ENCODE data around the gene RIMS3.

The RIMS3 gene

GRCh38 chr1:40599926-40600325 lies 65.6 kb downstream of the RIMS3 start:
- TF ChIP-seq ZNF384 (IDR thresholded peaks at IDR 0.05) (no peak), FOXM1 (IDR thresholded peaks at IDR 0.05; ENCODE audit: borderline replicate concordance) (no peak), FOXA1 (IDR thresholded peaks at IDR 0.05) (no peak), FOXK2 (IDR thresholded peaks at IDR 0.05) (no peak), ELF4 (IDR thresholded peaks at IDR 0.05) (no peak), SUZ12 (IDR thresholded peaks at IDR 0.05) (no peak), HDGF (IDR thresholded peaks at IDR 0.05; ENCODE audit: borderline replicate concordance) (no peak), NFRKB (IDR thresholded peaks at IDR 0.05) (no peak), TARDBP (IDR thresholded peaks at IDR 0.05) (no peak), L3MBTL2 (conservative IDR thresholded peaks at IDR 0.05) (no peak), CTBP1 (IDR thresholded peaks at IDR 0.05; ENCODE audit: borderline replicate concordance) (no peak), BHLHE40 (IDR thresholded peaks at IDR 0.05; ENCODE audit: borderline replicate concordance) (no peak), LEF1 (IDR thresholded peaks at IDR 0.05; ENCODE audit: borderline replicate concordance) (no peak), ARNT (IDR thresholded peaks at IDR 0.05) (no peak), SP1 (IDR thresholded peaks at IDR 0.05) (no peak)
- TF ChIP-seq, protein P1, sequence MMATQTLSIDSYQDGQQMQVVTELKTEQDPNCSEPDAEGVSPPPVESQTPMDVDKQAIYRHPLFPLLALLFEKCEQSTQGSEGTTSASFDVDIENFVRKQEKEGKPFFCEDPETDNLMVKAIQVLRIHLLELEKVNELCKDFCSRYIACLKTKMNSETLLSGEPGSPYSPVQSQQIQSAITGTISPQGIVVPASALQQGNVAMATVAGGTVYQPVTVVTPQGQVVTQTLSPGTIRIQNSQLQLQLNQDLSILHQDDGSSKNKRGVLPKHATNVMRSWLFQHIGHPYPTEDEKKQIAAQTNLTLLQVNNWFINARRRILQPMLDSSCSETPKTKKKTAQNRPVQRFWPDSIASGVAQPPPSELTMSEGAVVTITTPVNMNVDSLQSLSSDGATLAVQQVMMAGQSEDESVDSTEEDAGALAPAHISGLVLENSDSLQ (IDR thresholded peaks at IDR 0.05) = no peak
- CTCF ChIA-PET = interaction anchor here (1.1 kb wide), 1 partner anchor 248 kb away, joined by 3 read pairs; no protein-coding TSS in a partner anchor
- POLR2A ChIA-PET = no interaction called here
- DNase-seq (ENCODE audit: extremely low spot score) = no peak

DNA sequence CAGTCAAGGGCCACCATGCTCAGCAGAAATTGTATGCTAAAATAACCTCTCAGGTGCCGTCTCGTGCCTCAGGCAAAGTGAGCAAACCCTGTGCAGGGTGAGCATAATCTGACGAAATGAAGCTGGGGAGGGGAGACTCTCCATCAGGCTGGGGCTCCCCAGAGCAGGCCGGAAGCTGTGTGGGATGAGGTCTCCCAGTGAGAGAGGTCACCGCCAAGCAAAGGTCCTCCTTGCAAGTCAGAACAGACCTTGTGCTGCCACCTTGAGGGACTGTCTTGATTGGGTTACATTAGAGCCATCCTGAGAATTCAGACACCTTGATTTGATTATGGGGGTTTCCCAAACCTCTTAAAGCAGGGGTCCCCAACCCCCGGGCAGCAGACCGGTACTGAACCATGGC lies 69.9 kb downstream of the RIMS3 start:
- CTCF ChIA-PET = no interaction called here
- DNase-seq (ENCODE audit: extremely low spot score) = no peak
- POLR2A ChIA-PET = no interaction called here
- no peak for TF ChIP-seq FOXM1 (IDR thresholded peaks at IDR 0.05; ENCODE audit: borderline replicate concordance)
- no peak for TF ChIP-seq ARNT (IDR thresholded peaks at IDR 0.05)
- TF ChIP-seq ZNF384 (IDR thresholded peaks at IDR 0.05) = no peak
- no peak for TF ChIP-seq HDGF (IDR thresholded peaks at IDR 0.05; ENCODE audit: borderline replicate concordance)
- no peak for TF ChIP-seq FOXK2 (IDR thresholded peaks at IDR 0.05)
- TF ChIP-seq NFRKB (IDR thresholded peaks at IDR 0.05) = no peak

- no peak for DNase-seq (ENCODE audit: extremely low spot score)
- TF ChIP-seq ELF4 (IDR thresholded peaks at IDR 0.05) (no peak), ARNT (IDR thresholded peaks at IDR 0.05) (no peak), LEF1 (IDR thresholded peaks at IDR 0.05; ENCODE audit: borderline replicate concordance) (no peak), SP1 (IDR thresholded peaks at IDR 0.05) (no peak), CTBP1 (IDR thresholded peaks at IDR 0.05; ENCODE audit: borderline replicate concordance) (no peak), HDGF (IDR thresholded peaks at IDR 0.05; ENCODE audit: borderline replicate concordance) (no peak), BHLHE40 (IDR thresholded peaks at IDR 0.05; ENCODE audit: borderline replicate concordance) (no peak)
- POLR2A ChIA-PET = interaction anchor here (1.1 kb wide), 1 partner anchor 97 kb away, joined by 3 read pairs; the partner anchor contains the start of gene NFYC
- CTCF ChIA-PET = interaction anchor here (0.8 kb wide), 1 partner anchor 450 kb away, joined by 3 read pairs; no protein-coding TSS in a partner anchor
Observed at GRCh38 chr1:40594187-40594531, 71.3 kb downstream of the RIMS3 start.

- TF ChIP-seq ZNF384 (IDR thresholded peaks at IDR 0.05) = no peak
- no peak for TF ChIP-seq FOXK2 (IDR thresholded peaks at IDR 0.05)
- TF ChIP-seq NFRKB (IDR thresholded peaks at IDR 0.05) = no peak
- TF ChIP-seq ELF4 (IDR thresholded peaks at IDR 0.05) = no peak
- no peak for TF ChIP-seq ARNT (IDR thresholded peaks at IDR 0.05)
- TF ChIP-seq SUZ12 (IDR thresholded peaks at IDR 0.05) = no peak
- TF ChIP-seq BHLHE40 (IDR thresholded peaks at IDR 0.05; ENCODE audit: borderline replicate concordance) = no peak
- no peak for TF ChIP-seq SP1 (IDR thresholded peaks at IDR 0.05)
- no peak for TF ChIP-seq CTBP1 (IDR thresholded peaks at IDR 0.05; ENCODE audit: borderline replicate concordance)
- no peak for TF ChIP-seq HDGF (IDR thresholded peaks at IDR 0.05; ENCODE audit: borderline replicate concordance)
- no peak for TF ChIP-seq L3MBTL2 (conservative IDR thresholded peaks at IDR 0.05)
- no peak for TF ChIP-seq FOXM1 (IDR thresholded peaks at IDR 0.05; ENCODE audit: borderline replicate concordance)
- TF ChIP-seq, protein P1 (IDR thresholded peaks at IDR 0.05) = no peak
- TF ChIP-seq TARDBP (IDR thresholded peaks at IDR 0.05) = no peak
- no peak for TF ChIP-seq LEF1 (IDR thresholded peaks at IDR 0.05; ENCODE audit: borderline replicate concordance)
Observed at GRCh38 chr1:40593449-40594186, 71.9 kb downstream of the RIMS3 start.

GRCh38 chr1:40592107-40592803 lies 73.2 kb downstream of the RIMS3 start:
- DNase-seq (ENCODE audit: extremely low spot score) = peak; percentile 62
- ChIA-PET CTCF (no interaction called here), POLR2A (no interaction called here)
- TF ChIP-seq ELF4 (IDR thresholded peaks at IDR 0.05) = no peak
- no peak for TF ChIP-seq LEF1 (IDR thresholded peaks at IDR 0.05; ENCODE audit: borderline replicate concordance)
- TF ChIP-seq ARNT (IDR thresholded peaks at IDR 0.05) = no peak
- TF ChIP-seq NFRKB (IDR thresholded peaks at IDR 0.05) = no peak
- no peak for TF ChIP-seq BHLHE40 (IDR thresholded peaks at IDR 0.05; ENCODE audit: borderline replicate concordance)
- no peak for TF ChIP-seq FOXA1 (IDR thresholded peaks at IDR 0.05)
- TF ChIP-seq HDGF (IDR thresholded peaks at IDR 0.05; ENCODE audit: borderline replicate concordance) = no peak
- TF ChIP-seq SUZ12 (IDR thresholded peaks at IDR 0.05) = no peak
- TF ChIP-seq CTBP1 (IDR thresholded peaks at IDR 0.05; ENCODE audit: borderline replicate concordance) = no peak
- TF ChIP-seq SP1 (IDR thresholded peaks at IDR 0.05) = no peak
- TF ChIP-seq TARDBP (IDR thresholded peaks at IDR 0.05) = no peak
- TF ChIP-seq, protein P1 (IDR thresholded peaks at IDR 0.05) = no peak
- no peak for TF ChIP-seq FOXM1 (IDR thresholded peaks at IDR 0.05; ENCODE audit: borderline replicate concordance)
- TF ChIP-seq L3MBTL2 (conservative IDR thresholded peaks at IDR 0.05) = no peak
- TF ChIP-seq ZNF384 (IDR thresholded peaks at IDR 0.05) = no peak
- no peak for TF ChIP-seq FOXK2 (IDR thresholded peaks at IDR 0.05)

More at GRCh38 chr1:40593449-40594186, 71.9 kb downstream of the RIMS3 start:
- CTCF ChIA-PET = interaction anchor here (0.8 kb wide), 1 partner anchor 450 kb away, joined by 3 read pairs; no protein-coding TSS in a partner anchor
- DNase-seq (ENCODE audit: extremely low spot score) = no peak
- POLR2A ChIA-PET = interaction anchor here (1.1 kb wide), 1 partner anchor 98 kb away, joined by 3 read pairs; the partner anchor contains the start of gene NFYC

Data from HEK293T (cell line).